ENCODE results near the gene CROCC2. TPM values are rescaled to one million over a fixed set of nuclear protein-coding genes. Genes with fewer than 3 reads are reported as not detected.
A peak's percentile ranks its signal among the peaks of the same experiment; 100 is the strongest.

Gene CROCC2
- total and polyA plus RNA-seq, 10 of the 15 experiments (the other 5 are each of a cell fraction or from before 2014, with no cell fraction given) = not detected

DNA sequence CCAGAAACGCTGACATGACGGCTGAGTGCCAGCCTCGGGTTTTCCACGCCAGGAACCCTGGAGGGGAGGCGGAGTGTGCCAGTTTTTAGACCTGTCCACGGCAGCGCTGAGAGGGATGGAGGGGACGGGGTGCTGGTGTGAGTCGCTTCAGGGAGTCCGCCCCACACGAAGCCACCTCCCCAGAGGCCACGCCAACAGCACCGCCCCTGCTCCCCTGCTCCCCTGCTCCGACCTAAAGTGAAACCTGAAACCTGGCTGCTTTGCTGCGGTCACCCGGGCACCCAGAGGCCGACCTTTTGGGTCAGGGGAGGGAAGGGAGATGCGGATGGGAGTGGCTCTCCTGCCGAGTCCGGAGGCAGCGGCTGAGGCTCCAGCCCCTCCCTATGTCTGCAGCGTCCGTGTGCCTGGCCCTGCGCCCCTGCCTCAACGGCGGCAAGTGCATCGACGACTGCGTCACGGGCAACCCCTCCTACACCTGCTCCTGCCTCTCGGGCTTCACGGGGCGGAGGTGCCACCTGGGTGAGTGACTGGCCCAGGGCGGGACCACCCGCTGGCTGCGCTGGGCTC is 130.3 kb downstream of the CROCC2 start:
- ChIA-PET POLR2A (no interaction called here), CTCF (no interaction called here), SMC1A (ENCODE audit: uncharacterized antibody, unreplicated experiment) (no interaction called here), RAD21 (ENCODE audit: unreplicated experiment) (no interaction called here)
- DNase-seq (ENCODE audit: low read depth, low spot score) (peak; percentile 44), FAIRE-seq (peak; percentile 57), ATAC-seq (peak; percentile 85)
- WGBS (ENCODE audit: insufficient coverage, insufficient replicate concordance, low lambda C conversion rate, missing lambda C conversion rate) = 1% methylated on average over 32 of the region's 36 CpGs
- H3K4me3 ChIP-seq = peak overlapping the region; percentile 60
- H3K9me3 ChIP-seq (replicated peaks; ENCODE audit: control insufficient read depth, insufficient read depth, low read length) = no peaks in the 10 kb centered on the region
- H4K20me1 ChIP-seq (ENCODE audit: control insufficient read depth, insufficient read depth) = no peaks in the 10 kb centered on the region
- no TSS peak for BruUV-seq (replicated peaks)
- H3K36me3 ChIP-seq (ENCODE audit: control insufficient read depth in 2 of 2, insufficient read depth in 2 of 2, low read length in 1 of 2) = no peaks in the 10 kb centered on the region
- no peaks in the 10 kb centered on the region for H3K79me2 ChIP-seq (ENCODE audit: control insufficient read depth, insufficient read depth, low read length)
- peak overlapping the region; percentile 98 for H3K4me2 ChIP-seq (ENCODE audit: control insufficient read depth, insufficient read depth)
- in situ Hi-C loops (cut with MboI) = no loop called here
- H3K27ac ChIP-seq (ENCODE audit: control insufficient read depth, insufficient read depth) = no peak overlapping the region
- no peak overlapping the region; the same call in 1 of the 2 replicates for H3K9ac ChIP-seq (ENCODE audit: control insufficient read depth, insufficient read depth, low read length)
- intact Hi-C loops (cut with micrococcal nuclease; ENCODE audit: unreplicated experiment) = no loop called here
- H3K27me3 ChIP-seq (replicated peaks in 1 of 2; ENCODE audit: control insufficient read depth in 2 of 2, insufficient read depth in 2 of 2, low read length in 1 of 2) = peaks cover 0 to 2% of the 10 kb centered on the region in 2 experiments; a peak in 1 of 4 replicates
- H3K4me1 ChIP-seq (ENCODE audit: control insufficient read depth, insufficient read depth, low read length) = peaks cover 42% of the 10 kb centered on the region
- peak overlapping the region; percentile 49 for H2AFZ ChIP-seq (ENCODE audit: control insufficient read depth, low read depth, low read length)
- TF ChIP-seq SRF (IDR thresholded peaks at IDR 0.05; ENCODE audit: low read depth in 2 of 2, low read length in 2 of 2) (no peak), FOS (IDR thresholded peaks at IDR 0.05; ENCODE audit: borderline replicate concordance, extremely low read depth, insufficient read length) (no peak), PAX5 (IDR thresholded peaks at IDR 0.05; ENCODE audit: borderline replicate concordance, low read depth, low read length) (no peak), CHD4 (IDR thresholded peaks at IDR 0.05) (no peak), IKZF1 (conservative IDR thresholded peaks at IDR 0.05) (peak; percentile 70), LARP7 (IDR thresholded peaks at IDR 0.05) (peak; percentile 59), HDAC2 (IDR thresholded peaks at IDR 0.05) (no peak), ZNF207 (IDR thresholded peaks at IDR 0.05; ENCODE audit: borderline replicate concordance) (0 out of 2 replicates have a peak, but pooled peaks have one; percentile 62), HDGF (IDR thresholded peaks at IDR 0.05) (no peak), IKZF2 (IDR thresholded peaks at IDR 0.05) (peak; percentile 33 to 55; a peak in 1 of 4 replicates), SUZ12 (IDR thresholded peaks at IDR 0.05; ENCODE audit: unreplicated experiment) (no peak), BACH1 (IDR thresholded peaks at IDR 0.05; ENCODE audit: borderline replicate concordance) (peak; percentile 43; the same call in 1 of the 2 replicates), SP1 (IDR thresholded peaks at IDR 0.05; ENCODE audit: low read depth, low read length) (peak; percentile 17), GATAD2B (conservative IDR thresholded peaks at IDR 0.05; ENCODE audit: low read depth) (peak; percentile 60; the same call in 1 of the 2 replicates), RUNX3 (IDR thresholded peaks at IDR 0.05; ENCODE audit: low read length) (peak; percentile 83)
- TF ChIP-seq, protein P1, sequence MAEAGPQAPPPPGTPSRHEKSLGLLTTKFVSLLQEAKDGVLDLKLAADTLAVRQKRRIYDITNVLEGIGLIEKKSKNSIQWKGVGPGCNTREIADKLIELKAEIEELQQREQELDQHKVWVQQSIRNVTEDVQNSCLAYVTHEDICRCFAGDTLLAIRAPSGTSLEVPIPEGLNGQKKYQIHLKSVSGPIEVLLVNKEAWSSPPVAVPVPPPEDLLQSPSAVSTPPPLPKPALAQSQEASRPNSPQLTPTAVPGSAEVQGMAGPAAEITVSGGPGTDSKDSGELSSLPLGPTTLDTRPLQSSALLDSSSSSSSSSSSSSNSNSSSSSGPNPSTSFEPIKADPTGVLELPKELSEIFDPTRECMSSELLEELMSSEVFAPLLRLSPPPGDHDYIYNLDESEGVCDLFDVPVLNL (IDR thresholded peaks at IDR 0.05; ENCODE audit: low read depth, low read length) = no peak
- TF ChIP-seq, protein P2, sequence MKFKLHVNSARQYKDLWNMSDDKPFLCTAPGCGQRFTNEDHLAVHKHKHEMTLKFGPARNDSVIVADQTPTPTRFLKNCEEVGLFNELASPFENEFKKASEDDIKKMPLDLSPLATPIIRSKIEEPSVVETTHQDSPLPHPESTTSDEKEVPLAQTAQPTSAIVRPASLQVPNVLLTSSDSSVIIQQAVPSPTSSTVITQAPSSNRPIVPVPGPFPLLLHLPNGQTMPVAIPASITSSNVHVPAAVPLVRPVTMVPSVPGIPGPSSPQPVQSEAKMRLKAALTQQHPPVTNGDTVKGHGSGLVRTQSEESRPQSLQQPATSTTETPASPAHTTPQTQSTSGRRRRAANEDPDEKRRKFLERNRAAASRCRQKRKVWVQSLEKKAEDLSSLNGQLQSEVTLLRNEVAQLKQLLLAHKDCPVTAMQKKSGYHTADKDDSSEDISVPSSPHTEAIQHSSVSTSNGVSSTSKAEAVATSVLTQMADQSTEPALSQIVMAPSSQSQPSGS (IDR thresholded peaks at IDR 0.05; ENCODE audit: low read length) = no peak
- TF ChIP-seq, protein P3, sequence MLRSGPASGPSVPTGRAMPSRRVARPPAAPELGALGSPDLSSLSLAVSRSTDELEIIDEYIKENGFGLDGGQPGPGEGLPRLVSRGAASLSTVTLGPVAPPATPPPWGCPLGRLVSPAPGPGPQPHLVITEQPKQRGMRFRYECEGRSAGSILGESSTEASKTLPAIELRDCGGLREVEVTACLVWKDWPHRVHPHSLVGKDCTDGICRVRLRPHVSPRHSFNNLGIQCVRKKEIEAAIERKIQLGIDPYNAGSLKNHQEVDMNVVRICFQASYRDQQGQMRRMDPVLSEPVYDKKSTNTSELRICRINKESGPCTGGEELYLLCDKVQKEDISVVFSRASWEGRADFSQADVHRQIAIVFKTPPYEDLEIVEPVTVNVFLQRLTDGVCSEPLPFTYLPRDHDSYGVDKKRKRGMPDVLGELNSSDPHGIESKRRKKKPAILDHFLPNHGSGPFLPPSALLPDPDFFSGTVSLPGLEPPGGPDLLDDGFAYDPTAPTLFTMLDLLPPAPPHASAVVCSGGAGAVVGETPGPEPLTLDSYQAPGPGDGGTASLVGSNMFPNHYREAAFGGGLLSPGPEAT (IDR thresholded peaks at IDR 0.05; ENCODE audit: low read depth) = 0 out of 2 replicates have a peak, but pooled peaks have one; percentile 14
- TF ChIP-seq, protein P4, sequence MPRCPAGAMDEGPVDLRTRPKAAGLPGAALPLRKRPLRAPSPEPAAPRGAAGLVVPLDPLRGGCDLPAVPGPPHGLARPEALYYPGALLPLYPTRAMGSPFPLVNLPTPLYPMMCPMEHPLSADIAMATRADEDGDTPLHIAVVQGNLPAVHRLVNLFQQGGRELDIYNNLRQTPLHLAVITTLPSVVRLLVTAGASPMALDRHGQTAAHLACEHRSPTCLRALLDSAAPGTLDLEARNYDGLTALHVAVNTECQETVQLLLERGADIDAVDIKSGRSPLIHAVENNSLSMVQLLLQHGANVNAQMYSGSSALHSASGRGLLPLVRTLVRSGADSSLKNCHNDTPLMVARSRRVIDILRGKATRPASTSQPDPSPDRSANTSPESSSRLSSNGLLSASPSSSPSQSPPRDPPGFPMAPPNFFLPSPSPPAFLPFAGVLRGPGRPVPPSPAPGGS (IDR thresholded peaks at IDR 0.05; ENCODE audit: borderline replicate concordance, insufficient read depth, low read depth, low read length, poor library complexity, severe bottlenecking) = no peak

Measured in GM12878 (cell line).